B cell (primary cell): ENCODE measurements around the gene SYNRG. TPM values are rescaled to one million over a fixed set of nuclear protein-coding genes. Genes with fewer than 3 reads are reported as not detected.
"Not testable (repeated sequence)": the region's sequence is repeated elsewhere in the genome, so short reads cannot be mapped to it uniquely, and the experiment has no call there.

ENCODE experiments used
- ATAC-seq: fragments of 200-7000 bp; cut with Tn5 transposase; one replicate; pipeline ENCODE4 v1.10.0; 2021; ENCODE audit warnings: low read depth, mild to moderate bottlenecking, moderate number of reproducible peaks, moderate library complexity
- CTCF ChIA-PET: fragments of 350-600 bp; sonication (Branson Sonifier 250); formaldehyde crosslinking; loops from one replicate; lab custom pipeline; 2021; ENCODE audit warnings: antibody characterized with exemption, inconsistent platforms; lab: Charles Lee
- POLR2A ChIA-PET: fragments of 350-600 bp; sonication (Branson Sonifier 250); formaldehyde crosslinking; loops from one replicate; lab custom pipeline; 2021; ENCODE audit warnings: antibody characterized with exemption; lab: Charles Lee
- DNase-seq: peaks from one replicate; pipeline ENCODE4 v3.0.0; 2013
- H2AFZ ChIP-seq: 2 replicates; pipeline ENCODE4 v1.6.1; 2012; ENCODE audit warnings: mild to moderate bottlenecking, low read depth, low read length; ENCODE audit not compliant: insufficient read depth, poor library complexity, severe bottlenecking
- H3K27ac ChIP-seq, 2 donors: 1 replicate in 1 of 2; 2 replicates in 1 of 2; pipeline ENCODE4 v1.5.1; 2012 to 2013; ENCODE audit warnings: low read length in 2 of 2, mild to moderate bottlenecking in 2 of 2, moderate library complexity in 1 of 2
- H3K27me3 ChIP-seq, 4 experiments: fragments of 200-600 bp in 1 of 4; sonication (generic) in 1 of 4; replicated peaks in 1 of 4; 1 replicate in 2 of 4; 2 replicates in 2 of 4; pipeline versions ENCODE4 v1.6.1 to v1.7.0; 2013 to 2016; ENCODE audit warnings: low read length in 3 of 4, mild to moderate bottlenecking in 2 of 4, mixed read lengths in 1 of 4, moderate library complexity in 1 of 4; ENCODE audit not compliant: insufficient read depth in 4 of 4, control insufficient read depth in 3 of 4; ENCODE audit errors: control extremely low read depth in 1 of 4
- H3K36me3 ChIP-seq, 2 experiments: replicated peaks in 1 of 2; 1 replicate in 1 of 2; 2 replicates in 1 of 2; pipeline versions ENCODE4 v1.6.1 to v1.7.1; 2013; ENCODE audit warnings: low read length in 1 of 2; ENCODE audit not compliant: insufficient read depth in 2 of 2, control insufficient read depth in 1 of 2; ENCODE audit errors: control extremely low read depth in 1 of 2, extremely low read depth in 1 of 2
- H3K4me1 ChIP-seq, 2 donors: fragments of 200-600 bp in 1 of 2; sonication (generic) in 1 of 2; 1 replicate in 1 of 2; 2 replicates in 1 of 2; pipeline versions ENCODE4 v1.5.1 to v1.6.1; 2013 to 2017; ENCODE audit warnings: low read length in 2 of 2; ENCODE audit not compliant: control insufficient read depth in 2 of 2, insufficient read depth in 2 of 2
- H3K4me2 ChIP-seq: replicated peaks from 2 replicates; pipeline ENCODE3; 2012; ENCODE audit warnings: mild to moderate bottlenecking, low read depth, low read length; ENCODE audit not compliant: poor library complexity, severe bottlenecking
- H3K4me3 ChIP-seq, 5 experiments: fragments of 200-600 bp in 1 of 5; sonication (generic) in 1 of 5; 1 replicate in 3 of 5; 2 replicates in 2 of 5; pipeline versions ENCODE4 v1.5.1 to v1.7.0; 2011 to 2016; ENCODE audit warnings: low read length in 4 of 5, mild to moderate bottlenecking in 4 of 5, low read depth in 2 of 5, control low read depth in 1 of 5, moderate library complexity in 1 of 5; ENCODE audit not compliant: insufficient read depth in 1 of 5; ENCODE audit errors: control extremely low read depth in 1 of 5, extremely low read depth in 1 of 5
- H3K79me2 ChIP-seq: fragments of 200-600 bp; sonication (generic); one replicate; pipeline ENCODE4 v1.6.0; 2016; ENCODE audit warnings: low read length; ENCODE audit not compliant: control insufficient read depth, insufficient read depth
- H3K9ac ChIP-seq: fragments of 200-600 bp; sonication (generic); 2 replicates; pipeline ENCODE4 v1.6.1; 2017; ENCODE audit warnings: mild to moderate bottlenecking, low read length, moderate library complexity
- H3K9me3 ChIP-seq, 3 donors: one replicate each; pipeline versions ENCODE4 v1.6.1 to v1.7.1; 2013; ENCODE audit warnings: low read length in 2 of 3; ENCODE audit not compliant: control insufficient read depth in 2 of 3, insufficient read depth in 1 of 3; ENCODE audit errors: control extremely low read depth in 1 of 3
- H4K20me1 ChIP-seq: 2 replicates; pipeline ENCODE4 v1.6.0; 2012; ENCODE audit warnings: mild to moderate bottlenecking, low read length; ENCODE audit not compliant: insufficient read depth, control insufficient read depth, poor library complexity, severe bottlenecking
- H3K27ac Mint-ChIP-seq: one replicate; pipeline ENCODE4 v1.8.0; 2021; ENCODE audit warnings: mixed read lengths
- H3K27me3 Mint-ChIP-seq: one replicate; pipeline ENCODE4 v1.8.0; 2021; ENCODE audit warnings: mixed read lengths
- H3K4me1 Mint-ChIP-seq: one replicate; pipeline ENCODE4 v1.8.0; 2021; ENCODE audit warnings: mixed read lengths
- H3K4me3 Mint-ChIP-seq: one replicate; pipeline ENCODE4 v1.8.0; 2021; ENCODE audit warnings: mixed read lengths
- H3K9me3 Mint-ChIP-seq: one replicate; pipeline ENCODE4 v1.8.0; 2022; ENCODE audit warnings: mixed read lengths; ENCODE audit not compliant: insufficient read depth
- CTCF ChIP-seq: fragments of 200-600 bp; IDR thresholded peaks from one replicate; pipeline ENCODE4 v1.8.0; 2022; ENCODE audit warnings: antibody characterized with exemption, mild to moderate bottlenecking
- EZH2 ChIP-seq: IDR thresholded peaks from 2 replicates; pipeline ENCODE4 v1.6.1; 2012; ENCODE audit warnings: borderline replicate concordance, low read depth, mild to moderate bottlenecking, moderate library complexity, low read length; ENCODE audit not compliant: insufficient read depth, poor library complexity, severe bottlenecking
- whole genome bisulfite sequencing: methylation state at CpG from one replicate; pipeline ENCODE4 v1.1.5; 2013; ENCODE audit warnings: missing lambda C conversion rate; ENCODE audit not compliant: insufficient coverage; 5-methylcytosine and 5-hydroxymethylcytosine counted together
- intact Hi-C: fragments of 100-400 bp; cut with micrococcal nuclease; formaldehyde crosslinking; loops from one replicate; pipeline ENCODE4 v1.10.0; 2022
- polyA plus RNA-seq: library from polyadenylated mRNA; depleted of rRNA; stranded (reverse); fragments of >200 nt; gene quantifications from 2 replicates; pipeline ENCODE4 v1.2.3, GENCODE V29; 2012
- total RNA-seq, 2 donors: library from RNA; stranded (reverse); fragments of 120-200 nt in 1 of 2; gene quantifications; 1 replicate in 1 of 2; 2 replicates in 1 of 2; pipeline versions ENCODE4 v1.2.3 to v1.2.4, GENCODE V29; 2013 to 2022

SYNRG gene
- total and polyA plus RNA-seq, 2 donors (not counting 1 experiment from before 2014, with no cell fraction given) = 31.8 to 113 TPM

DNA sequence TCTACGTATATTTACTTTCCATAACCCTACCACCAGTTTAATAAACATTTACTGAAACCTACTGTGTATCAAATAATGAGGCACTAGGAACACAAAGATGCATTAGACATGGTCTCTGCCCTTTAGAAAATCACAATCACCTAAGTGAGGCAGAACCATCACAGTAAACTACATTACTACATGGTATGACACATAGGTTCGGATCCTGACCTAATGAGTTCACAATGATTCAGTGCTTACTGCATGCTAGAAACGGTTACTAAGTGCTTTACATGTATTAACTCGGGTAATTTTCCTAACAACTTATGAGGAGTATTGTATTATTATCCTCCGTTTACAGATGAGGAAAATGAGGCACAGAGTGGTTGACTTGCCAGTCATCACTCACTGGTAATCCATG, 5.2 kb upstream of the SYNRG start:
- WGBS = no CpG with 5 or more reads among the region's 5 CpGs

GRCh38 chr17:37610971-37611370, 1.8 kb upstream of the SYNRG start:
- no peaks in the 10 kb centered on the region for H3K27me3 ChIP-seq
- H3K9me3 ChIP-seq = no peaks in the 10 kb centered on the region
- intact Hi-C loops = no loop called here
- 100% methylated on average over 1 of the region's 1 CpG for WGBS
- no peak for ATAC-seq
- Mint-ChIP-seq H3K27ac (peak overlapping the region; percentile 2), H3K4me1 (peaks cover 26% of the 10 kb centered on the region), H3K27me3 (no peaks in the 10 kb centered on the region), H3K4me3 (no peak overlapping the region), H3K9me3 (no peaks in the 10 kb centered on the region)
- ChIA-PET CTCF (interaction anchor here (0.9 to 2.1 kb wide), 3 partner anchors 10 to 205 kb away, joined by 3 to 13 read pairs (median 5); partner anchors contain the start of gene DDX52), POLR2A (interaction anchor here (0.7 kb wide), 1 partner anchor 135 kb away, joined by 4 read pairs; no protein-coding TSS in a partner anchor)
- DNase-seq = no peak
- H3K79me2 ChIP-seq = peaks cover 14% of the 10 kb centered on the region
- peaks cover 7 to 18% of the 10 kb centered on the region in 2 experiments for H3K36me3 ChIP-seq
- peaks cover 4% of the 10 kb centered on the region for H4K20me1 ChIP-seq
- H3K4me3 ChIP-seq = no peak overlapping the region
- no peak overlapping the region for H3K27ac ChIP-seq
- H2AFZ ChIP-seq = no peak overlapping the region
- TF ChIP-seq CTCF (no peak), EZH2 (no peak)
- no peak overlapping the region for H3K4me2 ChIP-seq
- no peak overlapping the region for H3K9ac ChIP-seq
- peaks cover 15 to 21% of the 10 kb centered on the region in 2 donors for H3K4me1 ChIP-seq

More for the DNA sequence above, 5.2 kb upstream of the SYNRG start:
- no peak overlapping the region for H3K4me3 Mint-ChIP-seq
- no peaks in the 10 kb centered on the region for H3K9me3 Mint-ChIP-seq
- no peak for DNase-seq
- intact Hi-C loops = no loop called here
- H3K27ac Mint-ChIP-seq = no peak overlapping the region
- H3K9me3 ChIP-seq = no peaks in the 10 kb centered on the region
- ChIA-PET CTCF (no interaction called here), POLR2A (no interaction called here)
- no peak overlapping the region for H3K27ac ChIP-seq
- no peak overlapping the region for H2AFZ ChIP-seq
- ATAC-seq = no peak
- H3K4me3 ChIP-seq = no peak overlapping the region
- no peak overlapping the region for H3K9ac ChIP-seq
- H3K27me3 ChIP-seq = no peaks in the 10 kb centered on the region
- H3K79me2 ChIP-seq = no peaks in the 10 kb centered on the region
- H4K20me1 ChIP-seq = no peaks in the 10 kb centered on the region
- peaks cover 4 to 6% of the 10 kb centered on the region in 2 donors for H3K4me1 ChIP-seq
- no peak for TF ChIP-seq EZH2
- no peak for TF ChIP-seq CTCF
- H3K36me3 ChIP-seq = peaks cover 12 to 37% of the 10 kb centered on the region in 2 experiments
- H3K4me1 Mint-ChIP-seq = peaks cover 4% of the 10 kb centered on the region
- no peak overlapping the region for H3K4me2 ChIP-seq
- H3K27me3 Mint-ChIP-seq = no peaks in the 10 kb centered on the region

DNA sequence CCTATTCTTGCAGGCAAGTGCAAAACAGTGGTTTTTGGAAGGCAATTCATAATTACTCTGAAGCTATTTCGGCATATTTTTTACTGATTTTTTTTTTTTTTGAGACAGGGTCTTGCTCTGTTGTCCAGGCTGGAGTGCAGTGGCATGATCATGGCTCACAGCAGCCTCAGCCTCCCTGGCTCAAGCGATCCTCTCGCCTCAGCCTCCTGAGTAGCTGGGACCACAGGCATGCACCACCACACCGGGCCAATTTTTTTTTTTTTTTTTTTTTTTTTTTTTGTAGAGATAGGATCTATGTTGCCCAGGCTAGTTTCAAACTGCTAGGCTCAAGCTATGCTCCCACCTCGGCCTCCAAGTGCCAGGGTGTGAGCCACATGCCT, 813 bp upstream of the SYNRG start:
- Histone ChIP-seq H3K27ac (peak overlapping the region in 1 of 2 donors; percentile 74), H3K9ac (peak overlapping the region; percentile 93), H4K20me1 (peaks cover 13% of the 10 kb centered on the region), H3K4me2 (peak overlapping the region; percentile 77), H3K4me3 (peak overlapping the region in 4 of 5 experiments; percentile 71 to 94 (median 90)), H3K36me3 (peaks cover 8 to 27% of the 10 kb centered on the region in 2 experiments), H2AFZ (peak overlapping the region; percentile 78), H3K4me1 (peaks cover 24 to 30% of the 10 kb centered on the region in 2 donors), H3K79me2 (peaks cover 24% of the 10 kb centered on the region)
- intact Hi-C loops, H3K27me3 Mint-ChIP-seq, H3K27me3 ChIP-seq, DNase-seq, H3K9me3 ChIP-seq, ATAC-seq, H3K9me3 Mint-ChIP-seq: not testable (repeated sequence)
- Mint-ChIP-seq H3K4me3 (peak overlapping the region; percentile 95), H3K27ac (peak overlapping the region; percentile 97), H3K4me1 (peaks cover 34% of the 10 kb centered on the region)
- 100% methylated on average over 2 of the region's 5 CpGs for WGBS
- ChIA-PET CTCF (interaction anchor here (0.6 to 2.9 kb wide), 12 partner anchors 9 to 973 kb away, joined by 3 to 19 read pairs (median 4); partner anchors contain the start of genes ACACA, DDX52 and TADA2A), POLR2A (interaction anchor here (0.7 to 1.0 kb wide), 4 partner anchors 9 to 203 kb away, joined by 3 to 4 read pairs (median 3); partner anchors contain the start of genes ACACA and TADA2A)
